Activated naive CD8-positive, alpha-beta T cell treated with anti-CD3 and anti-CD28 coated beads for 36 hours (primary cell): ENCODE measurements around the gene DLG2. TPM values are rescaled to one million over a fixed set of nuclear protein-coding genes. Genes with fewer than 3 reads are reported as not detected.

Experiments used
- DNase-seq: peaks from one replicate; pipeline ENCODE4 v3.0.0; 2021
- H3K27ac Mint-ChIP-seq: one replicate; pipeline ENCODE4 v1.8.0; 2022; ENCODE audit warnings: mild to moderate bottlenecking, moderate library complexity, mixed read lengths
- H3K27me3 Mint-ChIP-seq: one replicate; pipeline ENCODE4 v1.8.0; 2022; ENCODE audit warnings: mild to moderate bottlenecking, mixed read lengths
- H3K36me3 Mint-ChIP-seq: one replicate; pipeline ENCODE4 v1.8.0; 2021; ENCODE audit warnings: mild to moderate bottlenecking, mixed read lengths
- H3K4me1 Mint-ChIP-seq: one replicate; pipeline ENCODE4 v1.8.0; 2021; ENCODE audit warnings: mixed read lengths
- H3K4me3 Mint-ChIP-seq: one replicate; pipeline ENCODE4 v1.8.0; 2022; ENCODE audit warnings: mild to moderate bottlenecking, moderate library complexity, mixed read lengths
- H3K9me3 Mint-ChIP-seq: one replicate; pipeline ENCODE4 v1.8.0; 2022; ENCODE audit warnings: mixed read lengths
- total RNA-seq, 2 experiments: library from RNA; stranded (reverse); gene quantifications; one replicate each; pipeline ENCODE4 v1.2.3, GENCODE V29; 2021

The DLG2 gene
- total RNA-seq, 2 experiments from 2014 or later: 1.7 to 1.9 TPM

GRCh38 chr11:84003181-84003580 is 1624.0 kb downstream of the DLG2 start:
- no peaks in the 10 kb centered on the region for H3K4me1 Mint-ChIP-seq

GRCh38 chr11:83998921-83999320 is 1628.2 kb downstream of the DLG2 start:
- no peak overlapping the region for H3K4me3 Mint-ChIP-seq
- H3K27me3 Mint-ChIP-seq: no peaks in the 10 kb centered on the region
- H3K4me1 Mint-ChIP-seq: no peaks in the 10 kb centered on the region
- DNase-seq: no peak
- H3K9me3 Mint-ChIP-seq: peaks cover 42% of the 10 kb centered on the region
- H3K36me3 Mint-ChIP-seq: no peaks in the 10 kb centered on the region
- H3K27ac Mint-ChIP-seq: no peak overlapping the region

More at GRCh38 chr11:84003181-84003580, 1624.0 kb downstream of the DLG2 start:
- peaks cover 49% of the 10 kb centered on the region for H3K9me3 Mint-ChIP-seq
- H3K36me3 Mint-ChIP-seq: no peaks in the 10 kb centered on the region
- no peak for DNase-seq
- H3K4me3 Mint-ChIP-seq: no peak overlapping the region
- H3K27ac Mint-ChIP-seq: no peak overlapping the region
- no peaks in the 10 kb centered on the region for H3K27me3 Mint-ChIP-seq

GRCh38 chr11:83990160-83990733 is 1636.9 kb downstream of the DLG2 start:
- DNase-seq: no peak
- Mint-ChIP-seq H3K9me3 (peaks cover 2% of the 10 kb centered on the region), H3K27ac (no peak overlapping the region), H3K4me3 (no peak overlapping the region), H3K27me3 (no peaks in the 10 kb centered on the region), H3K4me1 (no peaks in the 10 kb centered on the region), H3K36me3 (no peaks in the 10 kb centered on the region)

GRCh38 chr11:83982825-83983224 is 1644.3 kb downstream of the DLG2 start:
- Mint-ChIP-seq H3K27me3 (no peaks in the 10 kb centered on the region), H3K4me1 (no peaks in the 10 kb centered on the region), H3K36me3 (no peaks in the 10 kb centered on the region), H3K4me3 (no peak overlapping the region), H3K9me3 (peaks cover 2% of the 10 kb centered on the region), H3K27ac (no peak overlapping the region)
- DNase-seq: no peak

GRCh38 chr11:83979593-83979992 is 1647.6 kb downstream of the DLG2 start:
- no peaks in the 10 kb centered on the region for H3K27me3 Mint-ChIP-seq
- no peak for DNase-seq
- H3K36me3 Mint-ChIP-seq: no peaks in the 10 kb centered on the region
- no peak overlapping the region for H3K27ac Mint-ChIP-seq
- H3K9me3 Mint-ChIP-seq: no peaks in the 10 kb centered on the region
- no peak overlapping the region for H3K4me3 Mint-ChIP-seq
- H3K4me1 Mint-ChIP-seq: no peaks in the 10 kb centered on the region

GRCh38 chr11:83978942-83979341 is 1648.2 kb downstream of the DLG2 start:
- Mint-ChIP-seq H3K4me3 (no peak overlapping the region), H3K36me3 (no peaks in the 10 kb centered on the region), H3K9me3 (no peaks in the 10 kb centered on the region), H3K27ac (no peak overlapping the region), H3K4me1 (no peaks in the 10 kb centered on the region), H3K27me3 (no peaks in the 10 kb centered on the region)
- no peak for DNase-seq

GRCh38 chr11:83976086-83976485 is 1651.1 kb downstream of the DLG2 start:
- Mint-ChIP-seq H3K4me1 (no peaks in the 10 kb centered on the region), H3K27ac (no peak overlapping the region)

GRCh38 chr11:83972536-83972935 is 1654.6 kb downstream of the DLG2 start:
- Mint-ChIP-seq H3K27me3 (no peaks in the 10 kb centered on the region), H3K27ac (no peak overlapping the region), H3K36me3 (no peaks in the 10 kb centered on the region), H3K9me3 (no peaks in the 10 kb centered on the region), H3K4me3 (no peak overlapping the region), H3K4me1 (no peaks in the 10 kb centered on the region)
- DNase-seq: no peak

More at GRCh38 chr11:83976086-83976485, 1651.1 kb downstream of the DLG2 start:
- H3K9me3 Mint-ChIP-seq: no peaks in the 10 kb centered on the region
- DNase-seq: no peak
- no peak overlapping the region for H3K4me3 Mint-ChIP-seq
- no peaks in the 10 kb centered on the region for H3K27me3 Mint-ChIP-seq
- H3K36me3 Mint-ChIP-seq: no peaks in the 10 kb centered on the region

GRCh38 chr11:83971063-83971462 is 1656.1 kb downstream of the DLG2 start:
- Mint-ChIP-seq H3K9me3 (no peaks in the 10 kb centered on the region), H3K4me3 (no peak overlapping the region), H3K27ac (no peak overlapping the region), H3K4me1 (no peaks in the 10 kb centered on the region), H3K27me3 (no peaks in the 10 kb centered on the region), H3K36me3 (no peaks in the 10 kb centered on the region)
- no peak for DNase-seq

GRCh38 chr11:83970061-83970671 is 1657.0 kb downstream of the DLG2 start:
- no peak overlapping the region for H3K4me3 Mint-ChIP-seq
- no peak overlapping the region for H3K27ac Mint-ChIP-seq
- H3K27me3 Mint-ChIP-seq: no peaks in the 10 kb centered on the region
- H3K9me3 Mint-ChIP-seq: no peaks in the 10 kb centered on the region
- H3K36me3 Mint-ChIP-seq: no peaks in the 10 kb centered on the region
- H3K4me1 Mint-ChIP-seq: no peaks in the 10 kb centered on the region
- DNase-seq: no peak

- Mint-ChIP-seq H3K27me3 (no peaks in the 10 kb centered on the region), H3K4me3 (no peak overlapping the region), H3K36me3 (no peaks in the 10 kb centered on the region), H3K27ac (no peak overlapping the region), H3K4me1 (no peaks in the 10 kb centered on the region), H3K9me3 (no peaks in the 10 kb centered on the region)
- no peak for DNase-seq
These were observed 1669.9 kb downstream of the DLG2 start for GRCh38 chr11:83957038-83957900.

GRCh38 chr11:83956119-83956697 is 1670.9 kb downstream of the DLG2 start:
- Mint-ChIP-seq H3K4me3 (no peak overlapping the region), H3K36me3 (no peaks in the 10 kb centered on the region), H3K27ac (no peak overlapping the region), H3K9me3 (no peaks in the 10 kb centered on the region), H3K4me1 (no peaks in the 10 kb centered on the region), H3K27me3 (no peaks in the 10 kb centered on the region)
- no peak for DNase-seq

- Mint-ChIP-seq H3K27ac (no peak overlapping the region), H3K36me3 (no peaks in the 10 kb centered on the region), H3K9me3 (no peaks in the 10 kb centered on the region), H3K4me3 (no peak overlapping the region), H3K27me3 (no peaks in the 10 kb centered on the region), H3K4me1 (no peaks in the 10 kb centered on the region)
- DNase-seq: no peak
These were observed 1672.4 kb downstream of the DLG2 start for GRCh38 chr11:83954780-83955179.

- Mint-ChIP-seq H3K4me3 (no peak overlapping the region), H3K4me1 (no peaks in the 10 kb centered on the region), H3K9me3 (no peaks in the 10 kb centered on the region), H3K36me3 (no peaks in the 10 kb centered on the region), H3K27ac (no peak overlapping the region), H3K27me3 (no peaks in the 10 kb centered on the region)
- DNase-seq: no peak
These were observed 1675.6 kb downstream of the DLG2 start for GRCh38 chr11:83951521-83951920.

GRCh38 chr11:83948200-83948599 is 1678.9 kb downstream of the DLG2 start:
- Mint-ChIP-seq H3K36me3 (no peaks in the 10 kb centered on the region), H3K27ac (no peak overlapping the region), H3K4me3 (no peak overlapping the region), H3K27me3 (no peaks in the 10 kb centered on the region), H3K9me3 (peaks cover 4% of the 10 kb centered on the region), H3K4me1 (no peaks in the 10 kb centered on the region)
- no peak for DNase-seq
